ENCODE data around the gene NLRP3. TPM values are rescaled to one million over a fixed set of nuclear protein-coding genes. Genes with fewer than 3 reads are reported as not detected.

NLRP3 gene
- total RNA-seq, 2 experiments from 2014 or later: 7.8 to 8.5 TPM

GRCh38 chr1:247456021-247456420, 40.0 kb downstream of the NLRP3 start:
- Mint-ChIP-seq H3K9me3 (no peaks in the 10 kb centered on the region), H3K27ac (no peak overlapping the region), H3K36me3 (ENCODE audit: low read depth) (no peaks in the 10 kb centered on the region), H3K4me1 (ENCODE audit: low read depth) (no peaks in the 10 kb centered on the region), H3K4me3 (no peak overlapping the region), H3K27me3 (no peaks in the 10 kb centered on the region)
- Histone ChIP-seq H3K27ac (ENCODE audit: low read depth in 1 of 2, low read length in 2 of 2) (no peak overlapping the region), H3K27me3 (ENCODE audit: control insufficient read depth in 1 of 2, insufficient read depth in 2 of 2, low read length in 2 of 2) (no peaks in the 10 kb centered on the region), H3K4me1 (ENCODE audit: insufficient read depth, low read length) (peaks cover 5% of the 10 kb centered on the region), H3K36me3 (ENCODE audit: insufficient read depth, low read length) (no peaks in the 10 kb centered on the region), H3K4me3 (ENCODE audit: low read length) (no peak overlapping the region), H3K9me3 (ENCODE audit: control insufficient read depth in 1 of 2, insufficient read depth in 1 of 2, low read length in 2 of 2) (no peaks in the 10 kb centered on the region)
- intact Hi-C loops (cut with DNase I, micrococcal nuclease): no loop called here
- ChIA-PET CTCF (no interaction called here), POLR2A (no interaction called here)
- TF ChIP-seq, protein P1, sequence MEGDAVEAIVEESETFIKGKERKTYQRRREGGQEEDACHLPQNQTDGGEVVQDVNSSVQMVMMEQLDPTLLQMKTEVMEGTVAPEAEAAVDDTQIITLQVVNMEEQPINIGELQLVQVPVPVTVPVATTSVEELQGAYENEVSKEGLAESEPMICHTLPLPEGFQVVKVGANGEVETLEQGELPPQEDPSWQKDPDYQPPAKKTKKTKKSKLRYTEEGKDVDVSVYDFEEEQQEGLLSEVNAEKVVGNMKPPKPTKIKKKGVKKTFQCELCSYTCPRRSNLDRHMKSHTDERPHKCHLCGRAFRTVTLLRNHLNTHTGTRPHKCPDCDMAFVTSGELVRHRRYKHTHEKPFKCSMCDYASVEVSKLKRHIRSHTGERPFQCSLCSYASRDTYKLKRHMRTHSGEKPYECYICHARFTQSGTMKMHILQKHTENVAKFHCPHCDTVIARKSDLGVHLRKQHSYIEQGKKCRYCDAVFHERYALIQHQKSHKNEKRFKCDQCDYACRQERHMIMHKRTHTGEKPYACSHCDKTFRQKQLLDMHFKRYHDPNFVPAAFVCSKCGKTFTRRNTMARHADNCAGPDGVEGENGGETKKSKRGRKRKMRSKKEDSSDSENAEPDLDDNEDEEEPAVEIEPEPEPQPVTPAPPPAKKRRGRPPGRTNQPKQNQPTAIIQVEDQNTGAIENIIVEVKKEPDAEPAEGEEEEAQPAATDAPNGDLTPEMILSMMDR (IDR thresholded peaks at IDR 0.05): no peak
- ATAC-seq (ENCODE audit: poor library complexity): no peak
- no peak for DNase-seq

DNA sequence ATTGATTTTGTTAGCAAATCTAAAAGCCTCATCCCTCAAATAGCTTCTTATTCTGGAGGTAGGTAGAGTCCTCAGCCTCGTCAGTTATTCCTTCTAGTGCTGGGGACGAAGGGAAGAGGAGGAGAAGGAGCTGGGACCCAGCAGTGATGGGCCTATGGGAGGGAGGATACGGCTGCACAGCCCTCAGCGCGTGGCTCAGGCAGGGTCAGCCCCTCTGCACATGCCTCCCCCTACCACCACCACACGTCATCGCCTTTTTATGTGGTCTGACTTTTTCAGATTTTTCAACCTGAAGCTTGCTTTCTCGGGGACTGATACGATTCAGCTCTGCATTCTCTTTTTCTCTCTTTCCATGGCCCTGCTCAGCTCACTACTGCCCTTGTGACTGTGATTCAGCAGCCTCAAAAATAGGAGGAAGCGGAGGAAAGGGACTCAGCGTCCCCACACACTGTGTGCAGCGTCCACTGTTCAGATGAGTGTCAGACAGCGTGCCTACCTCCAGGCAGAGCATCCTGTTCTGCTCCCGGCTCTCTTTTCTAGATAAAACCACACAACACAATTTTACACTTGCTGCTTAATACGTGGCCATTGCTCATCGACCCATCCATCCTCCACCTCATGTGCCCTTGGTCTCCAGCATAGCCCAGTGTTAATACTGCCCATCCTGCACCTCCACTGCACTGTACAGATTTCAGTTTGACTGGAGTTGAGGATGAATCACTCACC, 41.1 kb downstream of the NLRP3 start:
- H3K4me1 Mint-ChIP-seq (ENCODE audit: low read depth): no peaks in the 10 kb centered on the region
- Histone ChIP-seq H3K27me3 (ENCODE audit: control insufficient read depth in 1 of 2, insufficient read depth in 2 of 2, low read length in 2 of 2) (no peaks in the 10 kb centered on the region), H3K27ac (ENCODE audit: low read depth in 1 of 2, low read length in 2 of 2) (no peak overlapping the region), H3K9me3 (ENCODE audit: control insufficient read depth in 1 of 2, insufficient read depth in 1 of 2, low read length in 2 of 2) (no peaks in the 10 kb centered on the region), H3K4me1 (ENCODE audit: insufficient read depth, low read length) (peaks cover 5% of the 10 kb centered on the region), H3K4me3 (ENCODE audit: low read length) (no peak overlapping the region), H3K36me3 (ENCODE audit: insufficient read depth, low read length) (no peaks in the 10 kb centered on the region)
- DNase-seq (peak in 2 of 14 experiments; percentile 41 to 53), ATAC-seq (ENCODE audit: poor library complexity) (no peak)
- ChIA-PET POLR2A (no interaction called here), CTCF (no interaction called here)
- intact Hi-C loops (cut with DNase I, micrococcal nuclease): no loop called here
- no peak overlapping the region for H3K27ac Mint-ChIP-seq
- H3K27me3 Mint-ChIP-seq: no peaks in the 10 kb centered on the region
- TF ChIP-seq, protein P1 (IDR thresholded peaks at IDR 0.05): no peak
- H3K4me3 Mint-ChIP-seq: no peak overlapping the region
- H3K9me3 Mint-ChIP-seq: no peaks in the 10 kb centered on the region
- no peaks in the 10 kb centered on the region for H3K36me3 Mint-ChIP-seq (ENCODE audit: low read depth)

DNA sequence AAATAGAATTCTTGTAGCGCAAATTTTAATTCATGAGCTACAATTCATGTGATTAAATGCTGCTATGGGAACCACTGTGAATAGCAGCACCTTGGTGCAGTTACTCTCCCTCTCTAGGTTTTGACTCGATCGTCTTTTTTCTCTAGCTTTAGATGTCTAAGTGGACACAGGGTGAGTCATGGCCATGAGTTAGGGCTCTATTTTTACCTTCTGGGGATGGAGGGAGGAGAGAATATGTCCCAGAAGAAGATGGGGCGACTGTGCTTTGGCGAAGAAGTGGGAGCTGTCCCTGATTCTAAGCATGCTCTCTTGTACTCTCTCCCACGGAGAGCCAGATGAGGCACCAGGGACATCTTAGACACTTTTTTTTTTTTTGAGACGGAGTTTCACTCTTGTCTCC, 43.5 kb downstream of the NLRP3 start:
- CTCF ChIA-PET: no interaction called here
- no peak overlapping the region for H3K4me3 Mint-ChIP-seq
- H3K9me3 ChIP-seq (ENCODE audit: control insufficient read depth in 1 of 2, insufficient read depth in 1 of 2, low read length in 2 of 2): no peaks in the 10 kb centered on the region
- H3K4me3 ChIP-seq (ENCODE audit: low read length): no peak overlapping the region
- POLR2A ChIA-PET: no interaction called here
- TF ChIP-seq, protein P1 (IDR thresholded peaks at IDR 0.05): no peak
- H3K27me3 ChIP-seq (ENCODE audit: control insufficient read depth in 1 of 2, insufficient read depth in 2 of 2, low read length in 2 of 2): no peaks in the 10 kb centered on the region
- H3K9me3 Mint-ChIP-seq: no peaks in the 10 kb centered on the region
- ATAC-seq (ENCODE audit: poor library complexity) (no peak), DNase-seq (no peak)
- no peak overlapping the region for H3K27ac ChIP-seq (ENCODE audit: low read depth in 1 of 2, low read length in 2 of 2)
- no peaks in the 10 kb centered on the region for H3K4me1 Mint-ChIP-seq (ENCODE audit: low read depth)
- H3K4me1 ChIP-seq (ENCODE audit: insufficient read depth, low read length): peaks cover 5% of the 10 kb centered on the region
- no peak overlapping the region for H3K27ac Mint-ChIP-seq
- H3K27me3 Mint-ChIP-seq: no peaks in the 10 kb centered on the region
- no peaks in the 10 kb centered on the region for H3K36me3 ChIP-seq (ENCODE audit: insufficient read depth, low read length)
- H3K36me3 Mint-ChIP-seq (ENCODE audit: low read depth): no peaks in the 10 kb centered on the region
- intact Hi-C loops (cut with DNase I, micrococcal nuclease): no loop called here

Measured in CD4-positive, alpha-beta T cell (primary cell).